LHCN-M2 (cell line): ENCODE results near the gene CORT. TPM values are rescaled to one million over a fixed set of nuclear protein-coding genes. Genes with fewer than 3 reads are reported as not detected.
"Not testable (repeated sequence)": the region's sequence is repeated elsewhere in the genome, so short reads cannot be mapped to it uniquely, and the experiment has no call there.

Experiments
- DNase-seq: peaks from one replicate; pipeline ENCODE4 v3.0.0-alpha.2; 2012; ENCODE audit warnings: low read depth
- polyA plus RNA-seq: library from polyadenylated mRNA; unstranded; fragments of >200 nt; gene quantifications from one replicate; pipeline ENCODE4 v1.2.1, GENCODE V29; 2012; ENCODE audit warnings: missing spikeins
- total RNA-seq: library from RNA; depleted of rRNA; stranded (reverse); fragments of >200 nt; gene quantifications from 2 replicates; pipeline ENCODE4 v1.2.3, GENCODE V29; 2014; rRNA removed

The CORT gene
- total RNA-seq: not detected in 2 replicates
- 0.55 TPM for polyA plus RNA-seq

GRCh38 chr1:10449751-10450150 lies at the start of gene CORT:
Gene CORT (plus strand): TSS chr1:10450031. CDS start chr1:10450224, 193 bp downstream.
- no peak for DNase-seq

GRCh38 chr1:10401281-10401680 lies 48.5 kb upstream of the CORT start:
- DNase-seq: no peak

GRCh38 chr1:10402729-10403274 lies 47.0 kb upstream of the CORT start:
- peak; percentile 73 for DNase-seq

- no peak for DNase-seq
Observed at GRCh38 chr1:10407201-10407600, 42.6 kb upstream of the CORT start.

GRCh38 chr1:10415211-10415930 lies 34.5 kb upstream of the CORT start:
- peak; percentile 34 for DNase-seq

- DNase-seq: not testable (repeated sequence)
Observed at GRCh38 chr1:10415967-10416366, 33.9 kb upstream of the CORT start.

GRCh38 chr1:10418741-10419140 lies 31.1 kb upstream of the CORT start:
- not testable (repeated sequence) for DNase-seq

GRCh38 chr1:10419351-10419750 lies 30.5 kb upstream of the CORT start:
- no peak for DNase-seq

GRCh38 chr1:10421637-10422036 lies 28.2 kb upstream of the CORT start:
- no peak for DNase-seq

GRCh38 chr1:10424034-10424433 lies 25.8 kb upstream of the CORT start:
- DNase-seq: peak; percentile 28

- no peak for DNase-seq
Observed at GRCh38 chr1:10424651-10425050, 25.2 kb upstream of the CORT start.

GRCh38 chr1:10425826-10426534 lies 23.9 kb upstream of the CORT start:
- DNase-seq: not testable (repeated sequence)

GRCh38 chr1:10426535-10426848 lies 23.3 kb upstream of the CORT start:
- DNase-seq: not testable (repeated sequence)

GRCh38 chr1:10428984-10429383 lies 20.8 kb upstream of the CORT start:
- DNase-seq: no peak

GRCh38 chr1:10429868-10430215 lies 20.0 kb upstream of the CORT start:
- DNase-seq: no peak

GRCh38 chr1:10430216-10431069 lies 19.4 kb upstream of the CORT start, which contains the start of gene CENPS:
Gene CENPS (plus strand): TSS chr1:10430433. CDS start chr1:10430518, 85 bp downstream.
- peak; percentile 87 for DNase-seq

GRCh38 chr1:10431070-10431730 lies 18.6 kb upstream of the CORT start:
- peak; percentile 47 for DNase-seq

GRCh38 chr1:10432910-10433700 lies 16.7 kb upstream of the CORT start:
- DNase-seq: no peak

- no peak for DNase-seq
Observed at GRCh38 chr1:10433790-10434189, 16.0 kb upstream of the CORT start.

GRCh38 chr1:10434590-10434989 lies 15.2 kb upstream of the CORT start:
- no peak for DNase-seq

GRCh38 chr1:10437052-10437451 lies 12.8 kb upstream of the CORT start:
- no peak for DNase-seq
